GM23248 (cell line): Measurements from ENCODE around the gene CCDC191. TPM values are rescaled to one million over a fixed set of nuclear protein-coding genes. Genes with fewer than 3 reads are reported as not detected.

Experiments
- DNase-seq: peaks from one replicate; pipeline ENCODE4 v3.0.0-alpha.2; 2015
- H2AFZ ChIP-seq: fragments of 200-600 bp; sonication (generic); 2 replicates; pipeline ENCODE4 v1.6.1; 2016; ENCODE audit warnings: antibody characterized with exemption
- H3F3A ChIP-seq: fragments of 200-600 bp; sonication (generic); 2 replicates; pipeline ENCODE4 v1.6.1; 2016; ENCODE audit warnings: mild to moderate bottlenecking, antibody characterized with exemption, mixed run types; ENCODE audit not compliant: insufficient read depth
- H3K27ac ChIP-seq: fragments of 200-600 bp; sonication (generic); 2 replicates; pipeline ENCODE4 v1.5.1; 2016; ENCODE audit warnings: mild to moderate bottlenecking
- H3K27me3 ChIP-seq: fragments of 200-600 bp; sonication (generic); replicated peaks from 2 replicates; pipeline ENCODE4 v1.6.1; 2016; ENCODE audit warnings: mild to moderate bottlenecking; ENCODE audit not compliant: insufficient read depth
- H3K36me3 ChIP-seq: fragments of 200-600 bp; sonication (generic); 2 replicates; pipeline ENCODE4 v1.6.1; 2016; ENCODE audit warnings: low read depth, mild to moderate bottlenecking
- H3K4me1 ChIP-seq: fragments of 200-600 bp; sonication (generic); 2 replicates; pipeline ENCODE4 v1.6.1; 2016; ENCODE audit warnings: mild to moderate bottlenecking; ENCODE audit not compliant: insufficient read depth
- H3K4me2 ChIP-seq: fragments of 200-600 bp; sonication (generic); one replicate; pipeline ENCODE4 v1.6.1; 2016; ENCODE audit warnings: mild to moderate bottlenecking; ENCODE audit not compliant: unreplicated experiment
- H3K4me3 ChIP-seq: fragments of 200-600 bp; sonication (generic); 2 replicates; pipeline ENCODE4 v1.5.1; 2016; ENCODE audit warnings: mild to moderate bottlenecking
- H3K79me2 ChIP-seq: fragments of 200-600 bp; sonication (generic); 2 replicates; pipeline ENCODE4 v1.6.1; 2016; ENCODE audit warnings: mild to moderate bottlenecking; ENCODE audit not compliant: insufficient read depth
- H3K9ac ChIP-seq: fragments of 200-600 bp; sonication (generic); 2 replicates; pipeline ENCODE4 v1.6.1; 2016; ENCODE audit warnings: mild to moderate bottlenecking
- H3K9me2 ChIP-seq: fragments of 200-600 bp; sonication (generic); 2 replicates; pipeline ENCODE4 v1.6.1; 2016; ENCODE audit warnings: mixed run types, mild to moderate bottlenecking, moderate library complexity; ENCODE audit not compliant: insufficient read depth
- H3K9me3 ChIP-seq: fragments of 200-600 bp; sonication (generic); one replicate; pipeline ENCODE4 v1.6.1; 2017; ENCODE audit warnings: low read depth
- H4K20me1 ChIP-seq: fragments of 200-600 bp; sonication (generic); 2 replicates; pipeline ENCODE4 v1.6.0; 2016; ENCODE audit not compliant: insufficient read depth
- EZH2 ChIP-seq: fragments of 200-600 bp; sonication (generic); IDR thresholded peaks from 2 replicates; pipeline ENCODE4 v1.6.1; 2018; ENCODE audit warnings: antibody characterized with exemption, mild to moderate bottlenecking; ENCODE audit not compliant: insufficient read depth, poor library complexity, severe bottlenecking
- EZH2phosphoT487 ChIP-seq: fragments of 200-600 bp; sonication (generic); IDR thresholded peaks from 2 replicates; pipeline ENCODE4 v1.6.1; 2018; ENCODE audit warnings: antibody characterized with exemption, moderate library complexity, mild to moderate bottlenecking, low read depth; ENCODE audit not compliant: insufficient read depth
- WGBS, 2 experiments: methylation state at CpG; one replicate each; pipeline ENCODE4 v1.1.6; 2015 to 2017; ENCODE audit warnings: low lambda C conversion rate in 2 of 2, low coverage in 1 of 2; ENCODE audit errors: missing lambda C conversion rate in 2 of 2; 5-methylcytosine and 5-hydroxymethylcytosine counted together
- in situ Hi-C: fragments of 300-500 bp; cut with MboI; formaldehyde crosslinking; loops from 2 replicates; pipeline ENCODE4 v1.15.0; 2020
- polyA plus RNA-seq: library from polyadenylated mRNA; unstranded; fragments of >200 nt; fragmentation: Nextera tagmentation; extraction: Ambion mirVana; gene quantifications from 2 replicates; pipeline ENCODE4 v1.2.1, GENCODE V29; 2016
- total RNA-seq: library from RNA; depleted of rRNA; stranded (reverse); fragments of >200 nt; shearing (Covaris generic); gene quantifications from 2 replicates; pipeline ENCODE4 v1.2.3, GENCODE V29; 2014

Gene CCDC191
- total and polyA plus RNA-seq, 2 experiments from 2014 or later, result 0.43 to 1.5 TPM

- H3K4me1 ChIP-seq, result no peaks in the 10 kb centered on the region
- no peaks in the 10 kb centered on the region for H3F3A ChIP-seq
- no peak for TF ChIP-seq EZH2
- no peak for TF ChIP-seq EZH2phosphoT487
- H3K4me3 ChIP-seq, result no peak overlapping the region
- H3K36me3 ChIP-seq, result peaks cover 43% of the 10 kb centered on the region
- no peak overlapping the region for H3K9ac ChIP-seq
- no peak for DNase-seq
- H3K4me2 ChIP-seq, result no peak overlapping the region
- H3K9me3 ChIP-seq, result no peaks in the 10 kb centered on the region
- no peak overlapping the region for H2AFZ ChIP-seq
- in situ Hi-C loops, result no loop called here
- H3K9me2 ChIP-seq, result no peaks in the 10 kb centered on the region
- H4K20me1 ChIP-seq, result no peaks in the 10 kb centered on the region
- H3K79me2 ChIP-seq, result 0 out of 2 replicates have a peak, but pooled peaks cover 6% of the 10 kb centered on the region
- H3K27ac ChIP-seq, result no peak overlapping the region
- no peaks in the 10 kb centered on the region for H3K27me3 ChIP-seq
- 92 to 100% methylated on average over 1 of the region's 1 CpG for WGBS, 2 experiments
Observed at GRCh38 chr3:114071786-114072185, 15.5 kb upstream of the CCDC191 start.

- in situ Hi-C loops, result no loop called here
- no peak overlapping the region for H3K4me3 ChIP-seq
- H3K9ac ChIP-seq, result no peak overlapping the region
- no peaks in the 10 kb centered on the region for H3F3A ChIP-seq
- no peak overlapping the region for H3K4me2 ChIP-seq
- H3K4me1 ChIP-seq, result no peaks in the 10 kb centered on the region
- no peaks in the 10 kb centered on the region for H3K9me2 ChIP-seq
- no peaks in the 10 kb centered on the region for H4K20me1 ChIP-seq
- DNase-seq, result no peak
- no peak overlapping the region for H2AFZ ChIP-seq
- H3K9me3 ChIP-seq, result no peaks in the 10 kb centered on the region
- peaks cover 32% of the 10 kb centered on the region for H3K79me2 ChIP-seq
- TF ChIP-seq EZH2 (no peak), EZH2phosphoT487 (no peak)
- peaks cover 18% of the 10 kb centered on the region; the same call in 1 of the 2 replicates for H3K36me3 ChIP-seq
- 95 to 99% methylated on average over 4 of the region's 4 CpGs for WGBS, 2 experiments
- H3K27ac ChIP-seq, result no peak overlapping the region
- no peaks in the 10 kb centered on the region for H3K27me3 ChIP-seq
Observed at GRCh38 chr3:114068336-114068735, 12.0 kb upstream of the CCDC191 start.

GRCh38 chr3:114067804-114068203, 11.5 kb upstream of the CCDC191 start:
- Histone ChIP-seq H3K9me2 (no peaks in the 10 kb centered on the region), H3K9me3 (no peaks in the 10 kb centered on the region), H4K20me1 (no peaks in the 10 kb centered on the region), H3K4me1 (no peaks in the 10 kb centered on the region), H3F3A (no peaks in the 10 kb centered on the region), H3K27ac (no peak overlapping the region), H3K9ac (no peak overlapping the region), H2AFZ (no peak overlapping the region), H3K4me2 (no peak overlapping the region), H3K27me3 (no peaks in the 10 kb centered on the region), H3K79me2 (peaks cover 37% of the 10 kb centered on the region), H3K36me3 (peaks cover 15% of the 10 kb centered on the region; the same call in 1 of the 2 replicates), H3K4me3 (no peak overlapping the region)
- 98% methylated on average over 4 of the region's 4 CpGs for WGBS, 2 experiments
- in situ Hi-C loops, result no loop called here
- TF ChIP-seq EZH2phosphoT487 (no peak), EZH2 (no peak)
- no peak for DNase-seq

- Histone ChIP-seq H3K27ac (no peak overlapping the region), H3K4me3 (no peak overlapping the region), H3F3A (no peaks in the 10 kb centered on the region), H3K9me3 (no peaks in the 10 kb centered on the region), H3K27me3 (no peaks in the 10 kb centered on the region), H2AFZ (no peak overlapping the region), H4K20me1 (no peaks in the 10 kb centered on the region), H3K4me2 (no peak overlapping the region), H3K9me2 (no peaks in the 10 kb centered on the region), H3K4me1 (peaks cover 8% of the 10 kb centered on the region), H3K9ac (no peak overlapping the region), H3K79me2 (peaks cover 93% of the 10 kb centered on the region), H3K36me3 (no peaks in the 10 kb centered on the region; the same call in 1 of the 2 replicates)
- WGBS, 2 experiments, result 96 to 97% methylated on average over 8 of the region's 8 CpGs
- in situ Hi-C loops, result no loop called here
- TF ChIP-seq EZH2, result no peak
- TF ChIP-seq EZH2phosphoT487, result no peak
- DNase-seq, result no peak
Observed at GRCh38 chr3:114060906-114061655, 4.8 kb upstream of the CCDC191 start.
